Neural cell (in vitro differentiated cells): Measurements from ENCODE around the gene SLC1A3.

ENCODE experiments used
- CTCF ChIP-seq: fragments of 450-650 bp; IDR thresholded peaks from 2 replicates; pipeline ENCODE4 v1.5.1; 2014; ENCODE audit warnings: antibody characterized with exemption, mild to moderate bottlenecking, moderate library complexity; ENCODE audit not compliant: poor library complexity, severe bottlenecking
- POLR2AphosphoS5 ChIP-seq: IDR thresholded peaks from 2 replicates; pipeline ENCODE4 v1.6.1; 2012
- TAF1 ChIP-seq: IDR thresholded peaks from 2 replicates; pipeline ENCODE4 v1.6.1; 2012; ENCODE audit warnings: low read depth

DNA sequence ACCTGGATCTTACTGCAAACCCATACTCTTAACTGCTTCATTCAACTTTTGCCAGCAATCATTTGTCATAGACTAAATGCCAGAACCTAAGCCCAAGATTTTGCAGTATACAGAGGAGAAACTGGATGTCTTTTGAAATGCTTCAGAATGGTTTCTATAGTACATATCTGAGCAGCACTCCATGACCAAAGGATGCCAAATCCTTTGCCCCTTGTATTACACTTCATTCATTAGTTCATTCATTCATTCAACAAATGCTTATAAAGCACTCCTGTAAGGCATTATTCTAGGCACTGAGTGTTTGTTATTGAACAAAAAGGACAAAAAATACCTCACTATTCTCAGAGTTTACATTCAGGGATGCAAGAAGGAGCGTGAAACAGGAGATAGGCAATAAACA is 119.9 kb downstream of the SLC1A3 start:
- TF ChIP-seq TAF1 (no peak), CTCF (no peak), POLR2AphosphoS5 (no peak)
